Heart left ventricle (tissue), 13 donors: ENCODE measurements around the gene ZGPAT.

ENCODE experiments used
- POLR2A ChIP-seq, 2 donors: fragments of 450-650 bp; IDR thresholded peaks; one replicate each; pipeline ENCODE4 v1.6.1; 2017; ENCODE audit warnings: antibody characterized with exemption in 2 of 2, mild to moderate bottlenecking in 2 of 2, moderate library complexity in 2 of 2
- TF ChIP-seq, protein P1 (sequence below), 12 donors: fragments of 200-600 bp; sonication (generic) in 4 of 12; IDR thresholded peaks; one replicate each; pipeline versions ENCODE4 v1.5.0 to v1.8.0; 2018 to 2022; ENCODE audit warnings: antibody characterized with exemption in 12 of 12, mild to moderate bottlenecking in 5 of 12
- donor health status: ischemic (EF 13 %, LVEDD 7.1; RV severe dilation, severe dysfunction).
- donor health status: DM: no; HTN: yes; CAD: no.
- donor health status: DM: no; HTN: no; CAD: no.
- donor health status: ischemic (EF 25% LVEDD 6.9; RV normal size, moderate dysfunction).
- donor health status: ischemic (EF 25% LVEDD 5.7; RV mildly dilated, moderate dysfunction).
- donor health status: ischemic (EF 35%, LVEDD 5.7; RV mildly dilated, moderate dysfunction).
- donor health status: nonischemic (EF 11% LVEDD 7.7; RV severe dilation, severe dysfunction).
- donor health status: DM: yes; HTN: yes; CAD: no.
- donor health status: PGD.
- donor health status: ischemic (EF 29% LVEDD 5.4; RV normal size, mild dysfunction).
- donor health status: nonischemic (EF 23%, LVEDD 6.1; RV moderate dilation, normal function).

GRCh38 chr20:63672666-63673065 is 35.2 kb upstream of the ZGPAT start:
- TF ChIP-seq POLR2A (IDR thresholded peaks at IDR 0.05) = no peak
- TF ChIP-seq, protein P1, sequence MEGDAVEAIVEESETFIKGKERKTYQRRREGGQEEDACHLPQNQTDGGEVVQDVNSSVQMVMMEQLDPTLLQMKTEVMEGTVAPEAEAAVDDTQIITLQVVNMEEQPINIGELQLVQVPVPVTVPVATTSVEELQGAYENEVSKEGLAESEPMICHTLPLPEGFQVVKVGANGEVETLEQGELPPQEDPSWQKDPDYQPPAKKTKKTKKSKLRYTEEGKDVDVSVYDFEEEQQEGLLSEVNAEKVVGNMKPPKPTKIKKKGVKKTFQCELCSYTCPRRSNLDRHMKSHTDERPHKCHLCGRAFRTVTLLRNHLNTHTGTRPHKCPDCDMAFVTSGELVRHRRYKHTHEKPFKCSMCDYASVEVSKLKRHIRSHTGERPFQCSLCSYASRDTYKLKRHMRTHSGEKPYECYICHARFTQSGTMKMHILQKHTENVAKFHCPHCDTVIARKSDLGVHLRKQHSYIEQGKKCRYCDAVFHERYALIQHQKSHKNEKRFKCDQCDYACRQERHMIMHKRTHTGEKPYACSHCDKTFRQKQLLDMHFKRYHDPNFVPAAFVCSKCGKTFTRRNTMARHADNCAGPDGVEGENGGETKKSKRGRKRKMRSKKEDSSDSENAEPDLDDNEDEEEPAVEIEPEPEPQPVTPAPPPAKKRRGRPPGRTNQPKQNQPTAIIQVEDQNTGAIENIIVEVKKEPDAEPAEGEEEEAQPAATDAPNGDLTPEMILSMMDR (IDR thresholded peaks at IDR 0.05) = no peak
